KBM-7 (cell line): ENCODE results near the gene MIER2.
"Not testable (repeated sequence)": the region's sequence is repeated elsewhere in the genome, so short reads cannot be mapped to it uniquely, and the experiment has no call there.

Experiments
- DNase-seq: peaks from one replicate; pipeline ENCODE4 v3.0.0-alpha.2; 2015
- in situ Hi-C: fragments of 300-500 bp; cut with MboI; formaldehyde crosslinking; loops from 2 replicates; pipeline ENCODE4 v1.14.3; 2020; ENCODE audit warnings: low sequenced_read_pairs, low pct_unique_long_range_greater_than_20kb, mixed read lengths

Gene MIER2

GRCh38 chr19:275958-276646 lies 68.5 kb downstream of the MIER2 start:
- in situ Hi-C loops, result no loop called here
- no peak for DNase-seq

GRCh38 chr19:275000-275399 lies 69.6 kb downstream of the MIER2 start:
- in situ Hi-C loops, result no loop called here
- no peak for DNase-seq

GRCh38 chr19:273393-273792 lies 71.2 kb downstream of the MIER2 start:
- no peak for DNase-seq
- in situ Hi-C loops, result no loop called here

- no peak for DNase-seq
- in situ Hi-C loops, result no loop called here
These were observed 72.7 kb downstream of the MIER2 start for GRCh38 chr19:271856-272255.

GRCh38 chr19:270766-271318 lies 73.8 kb downstream of the MIER2 start:
- in situ Hi-C loops, DNase-seq: not testable (repeated sequence)

GRCh38 chr19:269241-269640 lies 75.4 kb downstream of the MIER2 start:
- in situ Hi-C loops, result no loop called here
- no peak for DNase-seq

- no peak for DNase-seq
- in situ Hi-C loops, result no loop called here
These were observed 82.5 kb downstream of the MIER2 start for GRCh38 chr19:262125-262524.

- in situ Hi-C loops, result not testable (repeated sequence)
These were observed 87.8 kb downstream of the MIER2 start for GRCh38 chr19:256804-257203.

More at GRCh38 chr19:256804-257203, 87.8 kb downstream of the MIER2 start:
- not testable (repeated sequence) for DNase-seq
